22Rv1 (cell line): ENCODE data around the gene HES5.

ENCODE experiments used
- ZFX ChIP-seq: fragments of 450-650 bp; IDR thresholded peaks from 2 replicates; pipeline ENCODE4 v1.6.1; 2017; ENCODE audit warnings: antibody characterized with exemption, borderline replicate concordance
- TF ChIP-seq, protein P1 (sequence below): fragments of 450-650 bp; IDR thresholded peaks from 2 replicates; pipeline ENCODE4 v1.5.1; 2017; ENCODE audit warnings: mild to moderate bottlenecking

GRCh38 chr1:2547210-2548067 is 17.4 kb upstream of the HES5 start:
- TF ChIP-seq, protein P1, sequence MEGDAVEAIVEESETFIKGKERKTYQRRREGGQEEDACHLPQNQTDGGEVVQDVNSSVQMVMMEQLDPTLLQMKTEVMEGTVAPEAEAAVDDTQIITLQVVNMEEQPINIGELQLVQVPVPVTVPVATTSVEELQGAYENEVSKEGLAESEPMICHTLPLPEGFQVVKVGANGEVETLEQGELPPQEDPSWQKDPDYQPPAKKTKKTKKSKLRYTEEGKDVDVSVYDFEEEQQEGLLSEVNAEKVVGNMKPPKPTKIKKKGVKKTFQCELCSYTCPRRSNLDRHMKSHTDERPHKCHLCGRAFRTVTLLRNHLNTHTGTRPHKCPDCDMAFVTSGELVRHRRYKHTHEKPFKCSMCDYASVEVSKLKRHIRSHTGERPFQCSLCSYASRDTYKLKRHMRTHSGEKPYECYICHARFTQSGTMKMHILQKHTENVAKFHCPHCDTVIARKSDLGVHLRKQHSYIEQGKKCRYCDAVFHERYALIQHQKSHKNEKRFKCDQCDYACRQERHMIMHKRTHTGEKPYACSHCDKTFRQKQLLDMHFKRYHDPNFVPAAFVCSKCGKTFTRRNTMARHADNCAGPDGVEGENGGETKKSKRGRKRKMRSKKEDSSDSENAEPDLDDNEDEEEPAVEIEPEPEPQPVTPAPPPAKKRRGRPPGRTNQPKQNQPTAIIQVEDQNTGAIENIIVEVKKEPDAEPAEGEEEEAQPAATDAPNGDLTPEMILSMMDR: no peak
- TF ChIP-seq ZFX: no peak
